Esophagus (tissue), 2 donors: Measurements from ENCODE around the gene NSF. TPM values are rescaled to one million over a fixed set of nuclear protein-coding genes. Genes with fewer than 3 reads are reported as not detected.
"Not testable (repeated sequence)": the region's sequence is repeated elsewhere in the genome, so short reads cannot be mapped to it uniquely, and the experiment has no call there.

Source experiments
- H3K27ac ChIP-seq, 2 donors: one replicate each; pipeline ENCODE4 v1.5.1; 2013; ENCODE audit warnings: low read depth in 2 of 2, mild to moderate bottlenecking in 2 of 2, inconsistent platforms in 1 of 2, low read length in 1 of 2, moderate library complexity in 1 of 2
- H3K27me3 ChIP-seq, 2 donors: one replicate each; pipeline ENCODE4 v1.6.1; 2013; ENCODE audit warnings: low read length in 2 of 2, control low read depth in 1 of 2, mild to moderate bottlenecking in 1 of 2; ENCODE audit not compliant: insufficient read depth in 2 of 2, control insufficient read depth in 1 of 2
- H3K36me3 ChIP-seq, 2 donors: one replicate each; pipeline ENCODE4 v1.6.1; 2013; ENCODE audit warnings: low read length in 1 of 2; ENCODE audit not compliant: control insufficient read depth in 2 of 2, insufficient read depth in 2 of 2
- H3K4me1 ChIP-seq, 2 donors: one replicate each; pipeline ENCODE4 v1.6.1; 2013; ENCODE audit warnings: low read length in 1 of 2; ENCODE audit not compliant: control insufficient read depth in 2 of 2, insufficient read depth in 2 of 2
- H3K4me3 ChIP-seq, 2 donors: one replicate each; pipeline ENCODE4 v1.5.1; 2013; ENCODE audit warnings: low read length in 2 of 2, mild to moderate bottlenecking in 2 of 2, low read depth in 1 of 2, moderate library complexity in 1 of 2
- H3K9me3 ChIP-seq, 2 donors: one replicate each; pipeline ENCODE4 v1.6.1; 2013; ENCODE audit warnings: mild to moderate bottlenecking in 2 of 2, low read depth in 1 of 2, low read length in 1 of 2, moderate library complexity in 1 of 2; ENCODE audit not compliant: control insufficient read depth in 2 of 2, insufficient read depth in 1 of 2
- WGBS, 2 donors: extraction: QIAGEN DNeasy Blood & Tissue Kit; methylation state at CpG; one replicate each; pipeline ENCODE4 v1.1.7; 2013; 5-methylcytosine and 5-hydroxymethylcytosine counted together
- polyA plus RNA-seq, 2 donors: library from polyadenylated mRNA; stranded (reverse); fragments of 200-250 nt; gene quantifications; one replicate each; pipeline ENCODE4 v1.2.3, GENCODE V29; 2013
- donor health status: healthy with polysubstance abuse.
- donor health status: Bipolar disorder and iron deficiency.

The NSF gene
- polyA plus RNA-seq, 2 donors, result 9.0 to 16.4 TPM

DNA sequence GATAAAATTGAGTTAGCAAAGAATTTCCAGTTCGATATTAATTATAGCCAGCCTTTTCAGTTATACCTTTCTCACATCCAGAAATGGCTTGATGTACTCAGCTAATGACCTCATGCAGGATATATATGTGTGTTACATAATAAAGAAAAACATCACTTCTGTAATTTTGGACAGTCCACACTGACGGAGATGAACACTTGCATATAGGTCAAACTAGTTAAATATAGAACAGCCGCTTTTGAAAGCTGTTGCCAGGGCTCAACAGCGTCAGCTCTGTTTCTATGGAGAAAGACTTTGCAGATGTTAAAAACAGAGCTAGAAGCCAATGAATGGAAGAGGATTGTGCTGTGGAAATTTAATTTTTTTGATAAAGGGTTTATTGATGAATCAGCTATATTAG is 94.8 kb downstream of the NSF start:
- 71 to 78% methylated on average over 3 of the region's 4 CpGs for WGBS, 2 donors
- not testable (repeated sequence) for H3K36me3 ChIP-seq, H3K27ac ChIP-seq, H3K9me3 ChIP-seq, H3K27me3 ChIP-seq, H3K4me3 ChIP-seq, H3K4me1 ChIP-seq

DNA sequence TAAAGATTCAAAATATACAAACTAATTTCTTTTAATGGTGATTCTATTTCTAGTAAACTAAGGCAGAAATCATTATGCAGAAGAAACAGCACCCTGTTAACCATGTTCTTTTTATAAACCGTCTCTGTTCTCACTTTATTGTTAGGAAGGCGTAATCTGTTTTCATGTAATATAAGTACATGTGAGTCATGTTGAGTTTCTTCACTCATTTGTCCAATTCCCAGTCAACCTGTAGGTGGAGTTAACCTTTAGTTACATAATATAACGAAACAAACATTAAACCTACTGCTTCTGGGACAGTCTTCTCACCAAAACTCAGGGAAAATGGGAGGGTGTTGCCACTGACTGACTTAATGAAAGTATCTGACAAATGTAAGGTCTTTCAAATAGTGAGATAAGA is 101.7 kb downstream of the NSF start:
- 29 to 44% methylated on average over 1 of the region's 3 CpGs for WGBS, 2 donors
- H3K4me3 ChIP-seq, H3K27me3 ChIP-seq, H3K9me3 ChIP-seq, H3K27ac ChIP-seq, H3K4me1 ChIP-seq, H3K36me3 ChIP-seq: not testable (repeated sequence)

DNA sequence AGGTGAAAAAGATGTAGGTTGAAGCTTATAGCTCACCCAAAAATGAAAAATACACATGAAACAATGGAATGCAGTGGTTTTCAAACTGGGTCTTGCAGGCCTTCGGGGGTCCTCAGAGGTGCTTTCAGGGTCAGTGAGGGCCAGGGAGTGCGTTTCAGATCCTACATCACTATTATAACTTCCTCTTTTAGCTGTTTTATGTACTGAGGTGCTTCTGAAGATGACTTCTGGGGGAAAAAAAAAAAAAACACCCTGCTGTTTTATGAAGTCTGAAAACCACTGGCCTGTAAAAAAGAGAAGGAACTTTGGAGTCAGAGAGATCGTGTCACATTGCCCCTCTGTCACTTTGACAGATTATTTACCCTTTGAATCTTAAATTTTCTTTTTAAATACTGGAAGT is 102.8 kb downstream of the NSF start:
- not testable (repeated sequence) for H3K27ac ChIP-seq, H3K9me3 ChIP-seq, H3K36me3 ChIP-seq, H3K27me3 ChIP-seq, H3K4me3 ChIP-seq, H3K4me1 ChIP-seq
- WGBS, 2 donors, result 89 to 95% methylated on average over 2 of the region's 3 CpGs

DNA sequence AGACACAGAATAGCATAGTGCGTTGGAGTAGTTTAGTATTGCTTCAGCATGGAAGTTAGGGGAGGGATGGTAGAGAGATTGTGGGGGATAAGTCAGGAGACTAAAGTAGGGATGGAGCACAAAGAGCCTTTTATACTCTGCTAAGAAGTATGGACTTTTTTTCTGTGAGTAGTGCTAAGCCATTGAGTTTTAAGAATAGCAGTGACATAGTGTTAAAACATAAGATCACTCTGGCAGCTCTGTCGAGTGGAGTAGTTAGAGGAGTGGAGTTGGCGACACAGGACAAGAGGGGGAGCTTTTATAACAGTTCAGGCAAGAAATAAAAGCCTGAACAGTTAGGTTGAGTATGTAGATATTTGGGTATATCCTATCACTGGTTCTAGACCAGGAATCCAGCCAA is 106.1 kb downstream of the NSF start:
- no CpG with 5 or more reads among the region's 3 CpGs for WGBS, 2 donors
- H3K36me3 ChIP-seq, H3K4me3 ChIP-seq, H3K27ac ChIP-seq, H3K9me3 ChIP-seq, H3K4me1 ChIP-seq, H3K27me3 ChIP-seq: not testable (repeated sequence)

DNA sequence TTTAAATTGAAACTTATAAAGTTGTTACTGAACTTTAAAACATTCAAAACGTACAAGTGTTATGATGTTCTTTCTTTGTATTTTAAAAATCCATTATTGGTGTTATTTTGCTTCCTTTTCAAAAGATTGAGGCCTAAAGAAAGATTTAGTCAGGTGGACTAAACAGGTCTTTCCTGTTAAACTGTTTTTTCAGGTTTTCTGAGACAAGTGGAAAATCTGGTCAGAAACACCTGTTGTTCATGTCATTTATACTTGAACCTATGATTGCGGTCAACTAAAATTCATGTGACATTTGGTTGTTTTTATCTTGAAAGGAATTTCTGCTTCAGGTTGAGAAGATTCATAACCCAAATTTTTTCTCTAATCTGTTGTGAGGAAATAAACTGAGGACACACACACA is 108.5 kb downstream of the NSF start:
- not testable (repeated sequence) for H3K27ac ChIP-seq, H3K4me1 ChIP-seq, H3K36me3 ChIP-seq, H3K9me3 ChIP-seq, H3K27me3 ChIP-seq, H3K4me3 ChIP-seq
- no CpG with 5 or more reads among the region's 2 CpGs for WGBS, 2 donors

DNA sequence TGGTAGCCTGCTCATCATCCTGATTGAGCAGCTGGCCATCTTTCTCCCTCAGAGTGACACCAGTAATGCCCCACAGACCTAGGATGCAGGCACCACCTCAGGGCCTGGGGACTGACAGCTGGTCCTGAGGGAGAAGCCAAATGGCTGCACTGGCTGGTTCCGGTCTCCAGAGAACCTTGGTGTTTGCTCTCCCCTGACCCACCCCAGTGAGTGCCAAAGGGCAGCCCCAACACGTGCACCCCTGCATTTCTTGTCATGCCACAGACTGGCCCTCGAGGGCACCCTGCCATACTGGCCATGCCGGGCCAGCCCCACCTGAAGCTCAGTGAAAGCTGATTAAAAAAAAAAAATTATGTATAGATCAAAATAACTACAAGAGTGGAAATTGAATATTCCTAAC is 127.5 kb downstream of the NSF start:
- no peaks in the 10 kb centered on the region for H3K27me3 ChIP-seq
- H3K4me1 ChIP-seq, result no peaks in the 10 kb centered on the region
- H3K36me3 ChIP-seq, result peaks cover 0 to 8% of the 10 kb centered on the region in 2 donors
- WGBS, 2 donors, result 92 to 94% methylated on average over 4 of the region's 4 CpGs
- no peaks in the 10 kb centered on the region for H3K9me3 ChIP-seq
- no peak overlapping the region for H3K4me3 ChIP-seq
- H3K27ac ChIP-seq, result no peak overlapping the region

DNA sequence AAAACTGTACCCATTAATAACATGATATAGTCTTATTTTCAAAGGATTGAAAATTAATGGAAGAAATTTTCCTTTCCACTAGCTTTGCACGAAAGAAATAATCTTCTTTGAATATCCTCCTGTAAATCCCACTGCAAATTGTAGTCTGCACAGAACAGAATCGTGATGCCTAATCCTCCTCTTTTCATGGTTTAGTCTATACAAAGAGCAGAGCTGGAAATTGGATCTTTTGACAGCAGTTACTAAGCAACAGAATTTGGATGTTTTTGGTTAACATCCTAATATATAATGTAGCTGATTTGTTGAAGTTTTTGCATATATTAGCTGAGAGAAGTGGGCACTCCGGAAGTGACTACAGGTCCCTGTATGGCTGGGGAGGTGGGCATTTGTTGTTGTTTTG is 129.4 kb downstream of the NSF start:
- H3K36me3 ChIP-seq, result peaks cover 0 to 8% of the 10 kb centered on the region in 2 donors
- H3K9me3 ChIP-seq, result no peaks in the 10 kb centered on the region
- WGBS, 2 donors, result 57 to 61% methylated on average over 3 of the region's 3 CpGs
- no peaks in the 10 kb centered on the region for H3K27me3 ChIP-seq
- H3K4me3 ChIP-seq, result no peak overlapping the region
- no peak overlapping the region for H3K27ac ChIP-seq
- H3K4me1 ChIP-seq, result no peaks in the 10 kb centered on the region

DNA sequence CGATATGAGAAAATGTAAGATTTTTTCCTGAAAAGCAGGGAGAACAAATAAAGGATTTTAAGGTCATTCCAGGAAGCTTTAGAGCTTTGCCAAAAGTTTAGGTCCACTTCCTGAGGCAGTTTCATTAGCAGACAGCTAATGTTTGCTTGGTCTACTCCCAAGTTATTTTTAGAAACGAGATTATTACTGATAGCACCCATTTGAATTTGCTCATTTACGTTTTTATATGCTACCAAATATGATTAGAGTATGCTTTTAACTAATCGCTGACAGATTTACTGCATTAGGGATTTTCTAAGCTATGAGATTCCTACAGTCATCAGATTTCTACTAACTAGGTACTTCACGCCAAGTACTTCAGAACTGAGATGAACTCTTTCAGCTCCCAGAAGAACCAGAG is 129.9 kb downstream of the NSF start:
- H3K27me3 ChIP-seq, result no peaks in the 10 kb centered on the region
- 43 to 45% methylated on average over 5 of the region's 5 CpGs for WGBS, 2 donors
- no peaks in the 10 kb centered on the region for H3K9me3 ChIP-seq
- H3K4me1 ChIP-seq, result no peaks in the 10 kb centered on the region
- no peak overlapping the region for H3K27ac ChIP-seq
- no peak overlapping the region for H3K4me3 ChIP-seq
- peaks cover 0 to 8% of the 10 kb centered on the region in 2 donors for H3K36me3 ChIP-seq

DNA sequence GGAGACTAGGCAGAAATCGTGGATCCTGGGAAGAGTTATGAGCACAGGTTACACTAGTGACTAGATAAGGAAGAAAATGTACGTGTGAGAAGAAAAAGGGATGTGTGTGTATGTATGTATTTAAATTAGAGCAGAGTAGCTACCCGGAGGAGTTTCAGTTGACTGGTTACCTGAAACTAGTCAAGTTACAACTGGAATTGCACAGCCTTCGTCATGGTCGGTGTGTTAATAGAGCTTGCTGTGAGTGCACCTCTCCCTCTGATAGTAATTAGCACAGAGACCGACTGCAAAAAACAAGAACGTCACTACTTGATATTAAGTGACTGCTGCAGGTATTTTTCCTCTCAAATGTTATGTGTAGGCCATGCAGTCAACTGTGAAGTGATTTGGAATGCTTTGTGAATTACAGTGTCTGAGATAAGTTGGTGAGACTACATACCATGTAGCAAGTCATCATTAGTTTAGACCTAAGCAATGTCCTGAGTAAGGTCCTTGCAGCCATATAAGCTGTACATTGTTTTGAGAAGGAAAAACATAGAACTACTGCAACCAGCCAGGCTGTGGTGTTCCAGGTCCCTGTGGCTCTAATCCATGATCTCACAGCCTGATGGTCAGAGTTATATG is 132.3 kb downstream of the NSF start:
- Histone ChIP-seq H3K27me3 (no peaks in the 10 kb centered on the region), H3K4me1 (no peaks in the 10 kb centered on the region), H3K36me3 (peaks cover 0 to 5% of the 10 kb centered on the region in 2 donors), H3K9me3 (no peaks in the 10 kb centered on the region), H3K4me3 (no peak overlapping the region), H3K27ac (peak overlapping the region in 1 of 2 donors; percentile 82)
- 59 to 60% methylated on average over 7 of the region's 7 CpGs for WGBS, 2 donors

DNA sequence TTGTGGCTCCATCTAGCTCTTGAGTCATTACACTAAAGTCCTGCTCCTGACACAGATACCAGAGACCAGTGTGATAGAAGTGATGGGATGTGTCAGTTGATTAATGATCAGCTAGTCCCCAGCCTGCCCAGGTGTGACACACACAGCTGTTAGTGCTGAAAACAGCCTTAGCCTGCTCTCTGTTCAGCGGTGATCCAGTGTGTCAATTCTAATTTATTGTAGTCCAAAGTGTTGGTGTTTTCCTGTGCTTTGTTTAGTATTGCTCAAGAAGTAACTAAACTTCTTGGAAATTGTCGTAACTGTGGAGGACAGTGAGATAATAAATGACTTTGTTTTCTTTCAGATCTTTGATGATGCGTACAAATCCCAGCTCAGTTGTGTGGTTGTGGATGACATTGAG is 135.7 kb downstream of the NSF start:
- Histone ChIP-seq H3K27me3 (no peaks in the 10 kb centered on the region), H3K36me3 (peaks cover 0 to 2% of the 10 kb centered on the region in 2 donors), H3K27ac (no peak overlapping the region), H3K9me3 (no peaks in the 10 kb centered on the region), H3K4me1 (no peaks in the 10 kb centered on the region), H3K4me3 (no peak overlapping the region)
- 80% methylated on average over 3 of the region's 3 CpGs for WGBS, 2 donors
